Measurements from ENCODE around the gene AGPS.

- no peak for TF ChIP-seq CTCF (IDR thresholded peaks at IDR 0.05)
- TF ChIP-seq POLR2A (IDR thresholded peaks at IDR 0.05): no peak
These were observed 85.5 kb downstream of the AGPS start for GRCh38 chr2:177478029-177478428.
